GM18526 (cell line): Measurements from ENCODE around the gene MARCHF3.

ENCODE experiments used
- POLR2A ChIP-seq: IDR thresholded peaks from 3 replicates; pipeline ENCODE4 v1.6.1; 2011; ENCODE audit not compliant: insufficient read length; ENCODE audit errors: extremely low read depth

The MARCHF3 gene

GRCh38 chr5:126959188-126959587 lies 71.2 kb downstream of the MARCHF3 start:
- TF ChIP-seq POLR2A, result no peak

GRCh38 chr5:126956991-126957390 lies 73.4 kb downstream of the MARCHF3 start:
- no peak for TF ChIP-seq POLR2A

- TF ChIP-seq POLR2A, result no peak
These were observed 75.4 kb downstream of the MARCHF3 start for GRCh38 chr5:126954981-126955380.

- no peak for TF ChIP-seq POLR2A
These were observed 76.7 kb downstream of the MARCHF3 start for GRCh38 chr5:126953640-126954039.

- TF ChIP-seq POLR2A, result no peak
These were observed 80.9 kb downstream of the MARCHF3 start for GRCh38 chr5:126949475-126949874.

- no peak for TF ChIP-seq POLR2A
These were observed 81.9 kb downstream of the MARCHF3 start for GRCh38 chr5:126948453-126948852.

GRCh38 chr5:126948011-126948355 lies 82.4 kb downstream of the MARCHF3 start:
- no peak for TF ChIP-seq POLR2A

- no peak for TF ChIP-seq POLR2A
These were observed 83.0 kb downstream of the MARCHF3 start for GRCh38 chr5:126947146-126948010.

- TF ChIP-seq POLR2A, result no peak
These were observed 89.0 kb downstream of the MARCHF3 start for GRCh38 chr5:126941403-126941802.

- no peak for TF ChIP-seq POLR2A
These were observed 90.5 kb downstream of the MARCHF3 start for GRCh38 chr5:126939887-126940286.

GRCh38 chr5:126938466-126938865 lies 91.9 kb downstream of the MARCHF3 start:
- TF ChIP-seq POLR2A, result no peak

GRCh38 chr5:126937771-126938170 lies 92.6 kb downstream of the MARCHF3 start:
- TF ChIP-seq POLR2A, result no peak

- no peak for TF ChIP-seq POLR2A
These were observed 93.5 kb downstream of the MARCHF3 start for GRCh38 chr5:126936775-126937418.

- TF ChIP-seq POLR2A, result no peak
These were observed 98.2 kb downstream of the MARCHF3 start for GRCh38 chr5:126931963-126932660.

- no peak for TF ChIP-seq POLR2A
These were observed 102.3 kb downstream of the MARCHF3 start for GRCh38 chr5:126928041-126928440.

- no peak for TF ChIP-seq POLR2A
These were observed 102.9 kb downstream of the MARCHF3 start for GRCh38 chr5:126927429-126927828.

- no peak for TF ChIP-seq POLR2A
These were observed 104.2 kb downstream of the MARCHF3 start for GRCh38 chr5:126926187-126926586.

- TF ChIP-seq POLR2A, result no peak
These were observed 104.9 kb downstream of the MARCHF3 start for GRCh38 chr5:126925482-126925881.
